Mesendoderm (in vitro differentiated cells): ENCODE data around the gene DDX19B.
"Not testable (repeated sequence)": the region's sequence is repeated elsewhere in the genome, so short reads cannot be mapped to it uniquely, and the experiment has no call there.

ENCODE experiments used
- DNase-seq: peaks from one replicate; pipeline ENCODE4 v3.0.0; 2013
- H2AK5ac ChIP-seq: 2 replicates; pipeline ENCODE4 v1.6.1; 2013; ENCODE audit warnings: low read length, inconsistent platforms
- H2BK120ac ChIP-seq: 2 replicates; pipeline ENCODE4 v1.6.1; 2013; ENCODE audit warnings: low read depth, mild to moderate bottlenecking, low read length, moderate library complexity, mixed read lengths
- H2BK15ac ChIP-seq: replicated peaks from 2 replicates; pipeline ENCODE4 v1.6.1; 2013; ENCODE audit warnings: low read depth, mild to moderate bottlenecking, moderate library complexity
- H2BK5ac ChIP-seq: 2 replicates; pipeline ENCODE4 v1.6.1; 2013; ENCODE audit warnings: low read length, inconsistent platforms
- H3K18ac ChIP-seq: 2 replicates; pipeline ENCODE4 v1.6.1; 2013; ENCODE audit warnings: mild to moderate bottlenecking, low read length, mixed read lengths
- H3K23ac ChIP-seq: one replicate; pipeline ENCODE4 v1.6.1; 2013; ENCODE audit warnings: low read length
- H3K27ac ChIP-seq: 2 replicates; pipeline ENCODE4 v1.5.1; 2013; ENCODE audit warnings: low read depth, mild to moderate bottlenecking, inconsistent platforms, low read length, moderate library complexity
- H3K27me3 ChIP-seq: 2 replicates; pipeline ENCODE4 v1.6.1; 2013; ENCODE audit warnings: low read length, control low read depth, mild to moderate bottlenecking, inconsistent platforms; ENCODE audit not compliant: insufficient read depth, poor library complexity
- H3K36me3 ChIP-seq: 2 replicates; pipeline ENCODE4 v1.6.1; 2013; ENCODE audit warnings: low read length, inconsistent platforms; ENCODE audit not compliant: control insufficient read depth, insufficient read depth
- H3K4ac ChIP-seq: one replicate; pipeline ENCODE4 v1.6.1; 2013; ENCODE audit warnings: low read depth, mild to moderate bottlenecking, low read length, moderate library complexity
- H3K4me1 ChIP-seq: 2 replicates; pipeline ENCODE4 v1.6.1; 2013; ENCODE audit warnings: low read depth, low read length, inconsistent platforms; ENCODE audit not compliant: control insufficient read depth
- H3K4me2 ChIP-seq: 2 replicates; pipeline ENCODE4 v1.6.1; 2013; ENCODE audit warnings: low read length
- H3K4me3 ChIP-seq: 2 replicates; pipeline ENCODE4 v1.5.1; 2013; ENCODE audit warnings: mild to moderate bottlenecking, low read length
- H3K56ac ChIP-seq: one replicate; pipeline ENCODE4 v1.6.1; 2013; ENCODE audit warnings: low read length
- H3K79me1 ChIP-seq: 2 replicates; pipeline ENCODE4 v1.6.1; 2013; ENCODE audit warnings: low read length, inconsistent platforms
- H3K79me2 ChIP-seq: 2 replicates; pipeline ENCODE4 v1.6.1; 2013; ENCODE audit warnings: mild to moderate bottlenecking, low read length; ENCODE audit not compliant: control insufficient read depth, insufficient read depth
- H3K9ac ChIP-seq: 2 replicates; pipeline ENCODE4 v1.6.1; 2013; ENCODE audit warnings: low read length, inconsistent platforms
- H4K5ac ChIP-seq: one replicate; pipeline ENCODE4 v1.6.1; 2013; ENCODE audit warnings: low read length
- H4K8ac ChIP-seq: one replicate; pipeline ENCODE4 v1.6.1; 2013; ENCODE audit warnings: low read depth, mild to moderate bottlenecking, control low read depth, low read length, moderate library complexity
- WGBS: extraction: QIAGEN DNeasy Blood & Tissue Kit; methylation state at CpG from one replicate; pipeline ENCODE4 v1.1.7; 2013; ENCODE audit warnings: low lambda C conversion rate, missing lambda C conversion rate; ENCODE audit not compliant: insufficient coverage; ENCODE audit errors: extremely low coverage; 5-methylcytosine and 5-hydroxymethylcytosine counted together

Gene DDX19B

DNA sequence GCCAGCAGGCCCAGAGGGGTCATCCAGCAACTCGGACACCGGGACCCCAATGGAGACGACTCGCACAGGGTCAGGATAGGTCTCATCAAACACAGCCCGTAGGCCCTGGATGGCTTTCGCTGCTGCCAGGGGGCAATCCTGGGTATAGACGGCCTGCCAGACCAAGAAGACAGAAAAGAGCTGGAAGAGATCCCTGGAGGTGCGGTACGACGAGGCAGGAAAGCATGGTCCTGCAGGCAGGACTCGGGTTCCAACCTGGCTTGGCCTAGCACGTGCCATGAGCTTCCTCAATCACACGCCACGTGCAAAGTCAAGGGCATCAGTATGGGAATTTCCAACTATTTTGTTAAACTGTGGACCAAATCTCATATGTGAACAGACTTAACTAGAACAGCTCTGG lies 40.9 kb upstream of the DDX19B start:
- DNase-seq, result no peak
- peaks cover 49% of the 10 kb centered on the region for H3K36me3 ChIP-seq
- H2BK5ac ChIP-seq, result no peak overlapping the region
- no peak overlapping the region for H3K4ac ChIP-seq
- no peak overlapping the region for H3K4me3 ChIP-seq
- no peak overlapping the region for H3K4me2 ChIP-seq
- H3K79me2 ChIP-seq, result no peaks in the 10 kb centered on the region
- H4K8ac ChIP-seq, result no peak overlapping the region
- no peak overlapping the region for H3K23ac ChIP-seq
- no peak overlapping the region for H2AK5ac ChIP-seq
- no peak overlapping the region for H3K9ac ChIP-seq
- H2BK120ac ChIP-seq, result no peak overlapping the region
- no peak overlapping the region for H3K56ac ChIP-seq
- H3K27me3 ChIP-seq, result no peaks in the 10 kb centered on the region
- no peak overlapping the region for H3K27ac ChIP-seq
- H3K4me1 ChIP-seq, result no peaks in the 10 kb centered on the region
- peaks cover 3% of the 10 kb centered on the region for H3K79me1 ChIP-seq
- H3K18ac ChIP-seq, result no peak overlapping the region
- no CpG with 5 or more reads among the region's 14 CpGs for WGBS
- no peak overlapping the region for H2BK15ac ChIP-seq
- H4K5ac ChIP-seq, result no peak overlapping the region

DNA sequence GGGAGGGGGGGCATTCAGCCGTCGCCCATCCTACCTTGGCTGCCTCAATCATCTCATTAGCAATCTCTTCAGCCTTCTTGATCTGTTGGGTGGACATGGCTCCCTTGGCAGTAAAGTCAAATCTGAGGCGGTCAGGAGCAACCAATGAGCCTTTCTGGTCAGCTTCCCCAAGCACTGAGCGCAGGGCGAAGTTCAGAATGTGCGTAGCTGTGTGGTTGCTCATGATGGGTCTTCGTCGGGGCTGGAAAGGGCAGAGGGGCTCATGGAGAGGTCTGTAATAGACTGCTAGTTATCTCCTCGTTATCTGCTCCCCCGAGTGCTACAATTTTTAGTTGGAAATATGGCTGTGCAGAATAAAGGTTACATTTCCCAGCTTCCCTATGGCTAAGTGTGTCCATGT lies 40.0 kb upstream of the DDX19B start:
- peaks cover 3% of the 10 kb centered on the region for H3K79me1 ChIP-seq
- no peak overlapping the region for H4K8ac ChIP-seq
- no peak overlapping the region for H2BK5ac ChIP-seq
- no peak overlapping the region for H3K27ac ChIP-seq
- no peak overlapping the region for H2BK15ac ChIP-seq
- H3K79me2 ChIP-seq, result no peaks in the 10 kb centered on the region
- no peak overlapping the region for H3K9ac ChIP-seq
- no CpG with 5 or more reads among the region's 10 CpGs for WGBS
- H3K23ac ChIP-seq, result no peak overlapping the region
- H2AK5ac ChIP-seq, result no peak overlapping the region
- no peaks in the 10 kb centered on the region for H3K4me1 ChIP-seq
- H3K4me2 ChIP-seq, result no peak overlapping the region
- H3K27me3 ChIP-seq, result no peaks in the 10 kb centered on the region
- no peak overlapping the region for H2BK120ac ChIP-seq
- no peak overlapping the region for H3K4me3 ChIP-seq
- H3K56ac ChIP-seq, result no peak overlapping the region
- no peak overlapping the region for H3K4ac ChIP-seq
- DNase-seq, result no peak
- no peak overlapping the region for H4K5ac ChIP-seq
- no peak overlapping the region for H3K18ac ChIP-seq
- peaks cover 43% of the 10 kb centered on the region for H3K36me3 ChIP-seq

DNA sequence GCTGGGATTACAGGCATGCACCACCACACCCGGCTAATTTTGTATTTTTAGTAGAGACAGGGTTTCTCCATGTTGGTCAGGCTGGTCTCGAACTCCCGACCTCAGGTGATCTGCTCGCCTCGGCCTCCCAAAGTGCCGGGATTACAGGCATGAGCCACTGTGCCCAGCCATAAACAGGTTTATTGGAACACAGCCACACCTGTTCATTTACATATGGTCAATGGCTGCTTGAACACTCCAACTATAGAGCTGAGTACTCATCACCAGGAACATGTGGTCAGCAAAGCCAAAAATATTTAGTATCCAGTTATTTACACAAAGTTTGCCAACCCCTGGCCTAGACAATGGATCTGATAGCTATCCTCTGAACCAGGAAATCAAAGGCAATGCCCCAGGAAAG lies 39.1 kb upstream of the DDX19B start:
- H3K4me2 ChIP-seq, H3K27me3 ChIP-seq, H4K8ac ChIP-seq, H2BK5ac ChIP-seq, H4K5ac ChIP-seq, H3K79me2 ChIP-seq, H3K79me1 ChIP-seq, H3K4me1 ChIP-seq, H3K4me3 ChIP-seq, H2BK15ac ChIP-seq, H3K27ac ChIP-seq, H3K9ac ChIP-seq, H2BK120ac ChIP-seq, H2AK5ac ChIP-seq, H3K4ac ChIP-seq, H3K23ac ChIP-seq, H3K18ac ChIP-seq, H3K56ac ChIP-seq, DNase-seq: not testable (repeated sequence)
- no CpG with 5 or more reads among the region's 6 CpGs for WGBS
- peaks cover 39% of the 10 kb centered on the region for H3K36me3 ChIP-seq

DNA sequence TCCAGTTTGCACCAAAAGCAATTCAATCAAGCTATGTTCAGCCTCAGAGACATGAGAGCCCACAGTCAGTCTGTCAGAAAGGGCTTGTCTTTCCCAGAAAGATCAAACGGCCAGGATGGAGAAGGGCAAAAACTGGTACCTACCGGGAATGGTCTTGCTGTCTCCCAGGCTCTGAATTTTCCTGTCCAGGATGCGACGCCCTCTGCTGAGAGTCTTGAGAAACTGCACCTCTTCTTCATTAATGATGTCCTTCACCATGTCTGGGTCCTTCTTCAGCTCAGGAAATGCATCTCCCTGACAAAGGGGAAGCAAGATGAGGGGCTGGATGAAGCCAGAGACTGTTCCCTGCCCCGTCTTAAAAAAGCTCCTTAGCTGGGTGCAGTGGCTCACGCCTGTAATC lies 31.5 kb upstream of the DDX19B start:
- H3K56ac ChIP-seq, result no peak overlapping the region
- peak; percentile 79 for DNase-seq
- peaks cover 2% of the 10 kb centered on the region for H3K79me1 ChIP-seq
- H3K9ac ChIP-seq, result no peak overlapping the region
- H3K4me2 ChIP-seq, result no peak overlapping the region
- no peak overlapping the region for H3K4me3 ChIP-seq
- no peaks in the 10 kb centered on the region for H3K79me2 ChIP-seq
- no peak overlapping the region for H2BK120ac ChIP-seq
- no peak overlapping the region for H2BK15ac ChIP-seq
- H3K23ac ChIP-seq, result no peak overlapping the region
- H3K36me3 ChIP-seq, result peaks cover 32% of the 10 kb centered on the region
- no CpG with 5 or more reads among the region's 6 CpGs for WGBS
- H4K5ac ChIP-seq, result no peak overlapping the region
- H2BK5ac ChIP-seq, result no peak overlapping the region
- no peak overlapping the region for H4K8ac ChIP-seq
- no peak overlapping the region for H3K27ac ChIP-seq
- H3K27me3 ChIP-seq, result no peaks in the 10 kb centered on the region
- H3K4ac ChIP-seq, result no peak overlapping the region
- H2AK5ac ChIP-seq, result no peak overlapping the region
- no peak overlapping the region for H3K18ac ChIP-seq
- H3K4me1 ChIP-seq, result no peaks in the 10 kb centered on the region

DNA sequence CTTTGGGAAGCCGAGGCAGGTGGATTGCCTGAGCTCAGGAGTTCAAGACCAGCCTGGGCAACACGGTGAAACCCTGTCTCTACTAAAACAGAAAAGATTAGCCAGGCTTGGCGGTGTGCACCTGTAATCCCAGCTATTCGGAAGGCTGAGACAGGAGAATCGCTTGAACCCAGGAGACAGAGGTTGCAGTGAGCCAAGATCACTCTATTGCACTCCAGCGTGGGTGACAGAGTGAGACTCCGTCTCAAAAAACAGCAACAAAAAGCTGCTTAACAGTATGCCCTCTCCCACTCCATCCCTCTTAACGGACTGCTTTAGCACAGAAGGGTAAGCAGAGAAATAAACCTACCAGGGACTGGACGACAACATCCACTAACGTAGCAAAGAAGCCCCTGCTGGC lies 31.1 kb upstream of the DDX19B start:
- H3K4ac ChIP-seq, H2AK5ac ChIP-seq, H2BK15ac ChIP-seq, H3K56ac ChIP-seq, DNase-seq, H2BK120ac ChIP-seq, H3K4me1 ChIP-seq, H3K79me2 ChIP-seq, H3K23ac ChIP-seq, H2BK5ac ChIP-seq, H3K79me1 ChIP-seq, H4K8ac ChIP-seq, H3K18ac ChIP-seq, H3K27me3 ChIP-seq, H3K4me3 ChIP-seq, H4K5ac ChIP-seq, H3K9ac ChIP-seq, H3K4me2 ChIP-seq, H3K27ac ChIP-seq: not testable (repeated sequence)
- no CpG with 5 or more reads among the region's 10 CpGs for WGBS
- H3K36me3 ChIP-seq, result peaks cover 31% of the 10 kb centered on the region

DNA sequence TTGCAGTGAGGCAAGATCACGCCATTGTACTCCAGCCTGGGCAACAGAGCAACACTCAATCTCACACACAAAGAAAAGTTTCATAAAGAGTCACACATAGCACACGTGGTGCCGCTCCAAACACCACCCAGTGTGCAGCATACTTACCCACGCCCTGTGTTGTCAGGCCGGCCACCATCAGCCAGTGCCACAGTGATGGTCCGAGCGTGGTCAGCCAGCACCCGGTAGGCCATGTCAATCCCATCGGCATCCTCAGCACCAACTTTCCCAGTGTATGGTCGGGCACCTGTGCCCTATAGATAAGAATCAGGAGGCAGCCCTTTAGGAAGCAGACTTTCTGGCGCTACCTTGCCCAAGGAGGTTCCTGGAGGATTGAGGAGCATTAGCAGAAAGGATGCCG lies 29.5 kb upstream of the DDX19B start:
- WGBS, result no CpG with 5 or more reads among the region's 12 CpGs
- no peak overlapping the region for H2AK5ac ChIP-seq
- no peak overlapping the region for H4K8ac ChIP-seq
- H3K27ac ChIP-seq, result no peak overlapping the region
- peaks cover 29% of the 10 kb centered on the region for H3K36me3 ChIP-seq
- DNase-seq, result no peak
- H3K56ac ChIP-seq, result no peak overlapping the region
- H2BK15ac ChIP-seq, result no peak overlapping the region
- no peak overlapping the region for H3K4me3 ChIP-seq
- peaks cover 2% of the 10 kb centered on the region for H3K79me1 ChIP-seq
- no peak overlapping the region for H4K5ac ChIP-seq
- H3K23ac ChIP-seq, result no peak overlapping the region
- H3K9ac ChIP-seq, result no peak overlapping the region
- no peak overlapping the region for H3K4me2 ChIP-seq
- H3K27me3 ChIP-seq, result no peaks in the 10 kb centered on the region
- no peak overlapping the region for H2BK5ac ChIP-seq
- H3K79me2 ChIP-seq, result no peaks in the 10 kb centered on the region
- H3K18ac ChIP-seq, result no peak overlapping the region
- no peak overlapping the region for H2BK120ac ChIP-seq
- H3K4ac ChIP-seq, result no peak overlapping the region
- no peaks in the 10 kb centered on the region for H3K4me1 ChIP-seq
